H9 (cell line): ENCODE results near the gene NTRK2. TPM values are rescaled to one million over a fixed set of nuclear protein-coding genes. Genes with fewer than 3 reads are reported as not detected.
A peak's percentile ranks its signal among the peaks of the same experiment; 100 is the strongest.

Experiments used
- DNase-seq: peaks from one replicate; pipeline ENCODE4 v3.0.0-alpha.2; 2017
- H2AFZ ChIP-seq: one replicate; pipeline ENCODE4 v1.6.1; 2013; ENCODE audit warnings: mild to moderate bottlenecking, low read length, control low read depth, moderate library complexity
- H2AK5ac ChIP-seq: 2 replicates; pipeline ENCODE4 v1.6.1; 2013; ENCODE audit warnings: low read length, control low read depth, mixed read lengths; ENCODE audit not compliant: insufficient read length
- H2BK120ac ChIP-seq: one replicate; pipeline ENCODE4 v1.6.1; 2013; ENCODE audit warnings: low read depth, mild to moderate bottlenecking, low read length, control low read depth, inconsistent platforms; ENCODE audit not compliant: poor library complexity, severe bottlenecking
- H2BK12ac ChIP-seq: 2 replicates; pipeline ENCODE4 v1.6.1; 2013; ENCODE audit warnings: low read length, control low read depth, mixed read lengths, low read depth; ENCODE audit not compliant: insufficient read length
- H2BK15ac ChIP-seq: 2 replicates; pipeline ENCODE4 v1.6.1; 2013; ENCODE audit warnings: low read depth, low read length, control low read depth
- H2BK20ac ChIP-seq: one replicate; pipeline ENCODE4 v1.6.1; 2013; ENCODE audit warnings: low read depth, mild to moderate bottlenecking, low read length, control low read depth, inconsistent platforms; ENCODE audit not compliant: poor library complexity, severe bottlenecking
- H2BK5ac ChIP-seq: 2 replicates; pipeline ENCODE4 v1.6.1; 2013; ENCODE audit warnings: low read length, control low read depth, mixed read lengths; ENCODE audit not compliant: insufficient read length
- H3K14ac ChIP-seq: 2 replicates; pipeline ENCODE4 v1.6.1; 2013; ENCODE audit warnings: low read length, control low read depth; ENCODE audit not compliant: insufficient read depth
- H3K18ac ChIP-seq: 2 replicates; pipeline ENCODE4 v1.6.1; 2013; ENCODE audit warnings: low read depth, mild to moderate bottlenecking, mixed read lengths, low read length, control low read depth; ENCODE audit not compliant: insufficient read length
- H3K23ac ChIP-seq: 2 replicates; pipeline ENCODE4 v1.6.1; 2013; ENCODE audit warnings: low read length, control low read depth, mixed read lengths, low read depth; ENCODE audit not compliant: insufficient read length
- H3K23me2 ChIP-seq: 2 replicates; pipeline ENCODE4 v1.6.1; 2013; ENCODE audit warnings: low read depth, mild to moderate bottlenecking, mixed read lengths, low read length, control low read depth; ENCODE audit not compliant: insufficient read length, poor library complexity, severe bottlenecking
- H3K27ac ChIP-seq: 2 replicates; pipeline ENCODE4 v1.5.1; 2013; ENCODE audit warnings: low read length, control low read depth, mixed read lengths, low read depth; ENCODE audit not compliant: insufficient read length
- H3K27me3 ChIP-seq: 2 replicates; pipeline ENCODE4 v1.6.1; 2013; ENCODE audit warnings: low read length, control low read depth, inconsistent platforms; ENCODE audit not compliant: insufficient read depth
- H3K4ac ChIP-seq: 2 replicates; pipeline ENCODE4 v1.6.1; 2013; ENCODE audit warnings: low read depth, mild to moderate bottlenecking, control low read depth, inconsistent platforms, low read length, moderate library complexity
- H3K4me1 ChIP-seq: 2 replicates; pipeline ENCODE4 v1.6.1; 2013; ENCODE audit warnings: low read length, control low read depth, inconsistent platforms; ENCODE audit not compliant: insufficient read depth
- H3K4me2 ChIP-seq: 2 replicates; pipeline ENCODE4 v1.6.1; 2013; ENCODE audit warnings: low read length, control low read depth, mixed read lengths; ENCODE audit not compliant: insufficient read length, insufficient read depth
- H3K56ac ChIP-seq: 2 replicates; pipeline ENCODE4 v1.6.1; 2013; ENCODE audit warnings: low read depth, mild to moderate bottlenecking, mixed read lengths, low read length, control low read depth; ENCODE audit not compliant: insufficient read length
- H3K79me1 ChIP-seq: 2 replicates; pipeline ENCODE4 v1.6.1; 2013; ENCODE audit warnings: low read depth, mild to moderate bottlenecking, moderate library complexity, low read length, control low read depth, inconsistent platforms; ENCODE audit not compliant: insufficient read depth, poor library complexity, severe bottlenecking
- H3K79me2 ChIP-seq: 2 replicates; pipeline ENCODE4 v1.6.1; 2013; ENCODE audit warnings: low read length, control low read depth, inconsistent platforms; ENCODE audit not compliant: insufficient read depth
- H3K9ac ChIP-seq: 2 replicates; pipeline ENCODE4 v1.6.1; 2013; ENCODE audit warnings: low read length, control low read depth, mixed read lengths; ENCODE audit not compliant: insufficient read length; ENCODE audit errors: extremely low read depth
- H3K9me3 ChIP-seq: one replicate; pipeline ENCODE4 v1.6.1; 2013; ENCODE audit warnings: low read depth, low read length, inconsistent platforms; ENCODE audit not compliant: control insufficient read depth
- H3T11ph ChIP-seq: one replicate; pipeline ENCODE4 v1.6.1; 2013; ENCODE audit warnings: mild to moderate bottlenecking, low read length, control low read depth, inconsistent platforms
- H4K20me1 ChIP-seq: one replicate; pipeline ENCODE4 v1.6.1; 2013; ENCODE audit not compliant: control insufficient read depth, insufficient read length, insufficient read depth
- H4K5ac ChIP-seq: 2 replicates; pipeline ENCODE4 v1.6.1; 2013; ENCODE audit warnings: low read depth, mild to moderate bottlenecking, mixed read lengths, low read length, control low read depth; ENCODE audit not compliant: insufficient read length
- H4K8ac ChIP-seq: replicated peaks from 2 replicates; pipeline ENCODE4 v1.6.1; 2013; ENCODE audit warnings: low read length, control low read depth, mixed read lengths, low read depth; ENCODE audit not compliant: insufficient read length
- H4K91ac ChIP-seq: 2 replicates; pipeline ENCODE4 v1.6.1; 2013; ENCODE audit warnings: low read depth, mild to moderate bottlenecking, moderate library complexity, mixed read lengths, low read length, control low read depth; ENCODE audit not compliant: insufficient read length
- H3K27ac Mint-ChIP-seq, 3 experiments: 2 replicates in 2 of 3; 3 replicates in 1 of 3; pipeline ENCODE4 v1.8.0; 2020 to 2021; ENCODE audit warnings: mixed read lengths in 3 of 3, mild to moderate bottlenecking in 1 of 3, moderate library complexity in 1 of 3
- H3K27me3 Mint-ChIP-seq: 2 replicates; pipeline ENCODE4 v1.8.0; 2021; ENCODE audit warnings: low read depth, mild to moderate bottlenecking, moderate library complexity, mixed read lengths
- H3K36me3 Mint-ChIP-seq, 3 experiments: 2 replicates in 2 of 3; 3 replicates in 1 of 3; pipeline ENCODE4 v1.8.0; 2020 to 2021; ENCODE audit warnings: low read depth in 3 of 3, mixed read lengths in 3 of 3; ENCODE audit not compliant: insufficient read depth in 1 of 3
- H3K4me1 Mint-ChIP-seq, 2 experiments: 2 replicates each; pipeline ENCODE4 v1.8.0; 2020; ENCODE audit warnings: mixed read lengths in 2 of 2
- H3K4me3 Mint-ChIP-seq, 2 experiments: 2 replicates in 1 of 2; 3 replicates in 1 of 2; pipeline ENCODE4 v1.8.0; 2020 to 2021; ENCODE audit warnings: mild to moderate bottlenecking in 2 of 2, mixed read lengths in 2 of 2, moderate library complexity in 1 of 2
- H3K9me3 Mint-ChIP-seq, 2 experiments: 2 replicates in 1 of 2; 3 replicates in 1 of 2; pipeline ENCODE4 v1.8.0; 2020; ENCODE audit warnings: mild to moderate bottlenecking in 2 of 2, mixed read lengths in 2 of 2, moderate library complexity in 1 of 2
- WGBS: extraction: QIAGEN DNeasy Blood & Tissue Kit; methylation state at CpG from one replicate; pipeline ENCODE4 v1.1.7; 2013; ENCODE audit warnings: missing lambda C conversion rate, low lambda C conversion rate, mixed read lengths; ENCODE audit not compliant: insufficient read length; ENCODE audit errors: extremely low coverage; 5-methylcytosine and 5-hydroxymethylcytosine counted together
- total RNA-seq: library from RNA; stranded (reverse); gene quantifications from 2 replicates; pipeline ENCODE4 v1.2.1, GENCODE V29; 2021
- TF ChIP-seq, protein P1 (sequence below): fragments of 200-600 bp; sonication (generic); conservative IDR thresholded peaks from 3 replicates; pipeline ENCODE4 v1.8.0; 2021; ENCODE audit warnings: antibody characterized with exemption, mild to moderate bottlenecking

Gene NTRK2
- total RNA-seq, 1 experiment from 2014 or later, result 0.02 TPM

GRCh38 chr9:84850830-84851392, 181.4 kb downstream of the NTRK2 start:
- Mint-ChIP-seq H3K27ac (peak overlapping the region; percentile 43 to 90 (median 90); a peak in 4 of 7 replicates), H3K4me3 (no peak overlapping the region), H3K4me1 (peaks cover 64 to 65% of the 10 kb centered on the region in 2 experiments), H3K36me3 (peaks cover 0 to 5% (median 3%) of the 10 kb centered on the region in 3 experiments; a peak in 4 of 7 replicates), H3K27me3 (no peaks in the 10 kb centered on the region; the same call in none of the 2 replicates), H3K9me3 (peaks cover 0 to 2% of the 10 kb centered on the region in 2 experiments; a peak in 2 of 5 replicates)
- Histone ChIP-seq H3K4ac (no peak overlapping the region), H4K5ac (no peak overlapping the region), H2BK5ac (no peak overlapping the region), H3K23ac (no peak overlapping the region), H3K18ac (no peak overlapping the region), H3K4me1 (peaks cover 5% of the 10 kb centered on the region), H2BK120ac (no peak overlapping the region), H2BK20ac (no peak overlapping the region), H3K79me2 (no peaks in the 10 kb centered on the region), H2AFZ (no peak overlapping the region), H2BK12ac (no peak overlapping the region), H3K4me2 (no peak overlapping the region), H3K9ac (no peak overlapping the region), H2AK5ac (no peak overlapping the region), H3K79me1 (no peaks in the 10 kb centered on the region), H3K56ac (no peak overlapping the region), H3T11ph (no peak overlapping the region), H4K91ac (no peak overlapping the region), H4K20me1 (no peaks in the 10 kb centered on the region), H4K8ac (no peak overlapping the region), H3K9me3 (no peaks in the 10 kb centered on the region), H3K27me3 (no peaks in the 10 kb centered on the region; the same call in 1 of the 2 replicates), H3K27ac (no peak overlapping the region), H2BK15ac (no peak overlapping the region), H3K14ac (no peak overlapping the region), H3K23me2 (no peaks in the 10 kb centered on the region)
- DNase-seq, result no peak
- TF ChIP-seq, protein P1, sequence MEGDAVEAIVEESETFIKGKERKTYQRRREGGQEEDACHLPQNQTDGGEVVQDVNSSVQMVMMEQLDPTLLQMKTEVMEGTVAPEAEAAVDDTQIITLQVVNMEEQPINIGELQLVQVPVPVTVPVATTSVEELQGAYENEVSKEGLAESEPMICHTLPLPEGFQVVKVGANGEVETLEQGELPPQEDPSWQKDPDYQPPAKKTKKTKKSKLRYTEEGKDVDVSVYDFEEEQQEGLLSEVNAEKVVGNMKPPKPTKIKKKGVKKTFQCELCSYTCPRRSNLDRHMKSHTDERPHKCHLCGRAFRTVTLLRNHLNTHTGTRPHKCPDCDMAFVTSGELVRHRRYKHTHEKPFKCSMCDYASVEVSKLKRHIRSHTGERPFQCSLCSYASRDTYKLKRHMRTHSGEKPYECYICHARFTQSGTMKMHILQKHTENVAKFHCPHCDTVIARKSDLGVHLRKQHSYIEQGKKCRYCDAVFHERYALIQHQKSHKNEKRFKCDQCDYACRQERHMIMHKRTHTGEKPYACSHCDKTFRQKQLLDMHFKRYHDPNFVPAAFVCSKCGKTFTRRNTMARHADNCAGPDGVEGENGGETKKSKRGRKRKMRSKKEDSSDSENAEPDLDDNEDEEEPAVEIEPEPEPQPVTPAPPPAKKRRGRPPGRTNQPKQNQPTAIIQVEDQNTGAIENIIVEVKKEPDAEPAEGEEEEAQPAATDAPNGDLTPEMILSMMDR, result no peak
- no CpG with 5 or more reads among the region's 4 CpGs for WGBS
